Activated CD4-positive, alpha-beta T cell treated with anti-CD3 and anti-CD28 coated beads, Interleukin-2, Interleukin-4, amounts not matched to agents 100 ng/mL and 50 ng/mL, durations not matched to agents 16 hours and 8 hours (primary cell): Measurements from ENCODE around the gene ADGRD2.

Source experiments
- DNase-seq: peaks from one replicate; pipeline ENCODE4 v3.0.0-alpha.2; 2020; ENCODE audit warnings: low spot score

Gene ADGRD2

GRCh38 chr9:124457079-124457886 lies 7.0 kb downstream of the ADGRD2 start:
- DNase-seq = no peak

GRCh38 chr9:124457887-124458431 lies 7.7 kb downstream of the ADGRD2 start:
- DNase-seq = no peak

- no peak for DNase-seq
Measured at GRCh38 chr9:124458441-124458840, 8.2 kb downstream of the ADGRD2 start.

GRCh38 chr9:124462739-124463138 lies 12.5 kb downstream of the ADGRD2 start:
- DNase-seq = no peak

- no peak for DNase-seq
Measured at GRCh38 chr9:124465736-124466135, 15.5 kb downstream of the ADGRD2 start.

GRCh38 chr9:124467410-124468060 lies 17.3 kb downstream of the ADGRD2 start:
- DNase-seq = no peak

GRCh38 chr9:124468061-124468740 lies 17.9 kb downstream of the ADGRD2 start:
- no peak for DNase-seq

GRCh38 chr9:124469011-124469832 lies 19.0 kb downstream of the ADGRD2 start:
- no peak for DNase-seq

- no peak for DNase-seq
Measured at GRCh38 chr9:124470306-124470705, 20.1 kb downstream of the ADGRD2 start.

- no peak for DNase-seq
Measured at GRCh38 chr9:124470726-124471125, 20.5 kb downstream of the ADGRD2 start.

- DNase-seq = no peak
Measured at GRCh38 chr9:124471761-124472160, 21.5 kb downstream of the ADGRD2 start.

- DNase-seq = no peak
Measured at GRCh38 chr9:124472770-124473169, 22.5 kb downstream of the ADGRD2 start.

- DNase-seq = no peak
Measured at GRCh38 chr9:124473310-124473709, 23.1 kb downstream of the ADGRD2 start.

GRCh38 chr9:124474151-124474550 lies 23.9 kb downstream of the ADGRD2 start:
- DNase-seq = no peak

- no peak for DNase-seq
Measured at GRCh38 chr9:124475158-124475867, 25.1 kb downstream of the ADGRD2 start.

- DNase-seq = no peak
Measured at GRCh38 chr9:124475868-124476690, 25.8 kb downstream of the ADGRD2 start.

GRCh38 chr9:124477211-124477647 lies 27.0 kb downstream of the ADGRD2 start:
- DNase-seq = no peak

- DNase-seq = no peak
Measured at GRCh38 chr9:124477648-124478285, 27.5 kb downstream of the ADGRD2 start.

- DNase-seq = no peak
Measured at GRCh38 chr9:124478354-124478753, 28.1 kb downstream of the ADGRD2 start.

GRCh38 chr9:124479371-124479770 lies 29.1 kb downstream of the ADGRD2 start:
- no peak for DNase-seq
